Inferior parietal cortex (tissue), 1 donor: Measurements from ENCODE around the gene YIPF3.
"Not testable (repeated sequence)": the region's sequence is repeated elsewhere in the genome, so short reads cannot be mapped to it uniquely, and the experiment has no call there.

Source experiments
- DNase-seq: peaks from one replicate; pipeline ENCODE4 v3.0.0-alpha.2; 2016; ENCODE audit errors: extremely low spot score

The YIPF3 gene

DNA sequence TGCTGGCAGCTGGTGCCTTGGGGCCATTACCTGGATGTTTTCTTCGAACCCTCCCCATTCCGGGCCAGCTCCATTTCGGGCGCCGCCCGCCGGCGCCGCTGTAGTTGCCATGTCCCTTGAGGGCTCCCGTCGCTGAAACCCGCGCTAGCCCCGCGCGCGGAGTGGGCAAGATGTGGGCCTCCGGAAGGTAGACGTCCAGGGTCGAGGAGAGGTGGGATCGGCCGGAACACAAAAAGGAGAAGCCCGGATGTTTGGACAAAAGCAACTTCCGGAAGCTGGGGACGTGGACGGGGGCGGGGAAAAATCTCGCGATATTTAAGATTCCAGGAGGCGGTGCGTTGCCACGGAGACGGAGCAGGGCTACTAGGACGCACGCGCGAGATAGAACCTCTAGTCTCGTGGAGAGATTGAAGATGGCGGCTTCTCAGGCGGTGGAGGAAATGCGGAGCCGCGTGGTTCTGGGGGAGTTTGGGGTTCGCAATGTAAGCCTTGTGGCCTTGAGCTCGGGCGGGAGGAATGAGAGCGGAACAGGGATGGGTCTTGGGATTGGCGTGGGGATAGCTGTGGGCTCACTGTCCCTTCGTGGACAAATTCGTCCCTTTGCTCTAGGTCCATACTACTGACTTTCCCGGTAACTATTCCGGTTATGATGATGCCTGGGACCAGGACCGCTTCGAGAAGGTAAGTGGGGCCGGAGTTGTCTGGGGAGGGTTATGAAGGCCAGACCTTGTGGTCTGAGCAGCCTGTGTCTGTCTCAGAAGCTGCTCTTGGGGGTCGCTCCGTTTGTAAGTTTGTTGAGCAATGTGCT is at the start of gene YIPF3, which contains the start of gene POLR1C:
Gene YIPF3 (minus strand): TSS at position 230 of the 808 bp plus-strand sequence. CDS start 119 bp downstream, at position 111.
Gene POLR1C (plus strand): TSS at position 393 of the 808 bp plus-strand sequence. CDS start 21 bp downstream, at position 414.
- peak; percentile 99 for DNase-seq

DNA sequence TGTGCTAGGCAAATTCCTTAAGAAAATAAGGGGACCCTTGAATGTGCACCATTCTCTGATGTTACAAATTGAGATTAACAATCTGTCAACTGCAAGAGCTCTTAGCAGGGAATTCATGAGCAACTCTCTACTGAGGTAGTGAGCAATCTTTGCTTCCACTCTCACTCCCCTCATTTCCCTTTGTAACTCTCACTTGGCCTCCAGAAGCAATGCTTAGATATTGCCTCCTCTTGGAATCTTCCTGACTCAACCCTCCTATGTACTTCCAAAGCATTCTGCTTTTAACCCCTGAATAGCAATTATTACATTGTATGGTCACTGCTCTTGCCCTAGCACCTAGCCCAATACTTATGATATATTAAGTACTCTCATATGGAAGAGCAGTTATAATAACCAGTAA is 42.6 kb upstream of the YIPF3 start:
- no peak for DNase-seq

DNA sequence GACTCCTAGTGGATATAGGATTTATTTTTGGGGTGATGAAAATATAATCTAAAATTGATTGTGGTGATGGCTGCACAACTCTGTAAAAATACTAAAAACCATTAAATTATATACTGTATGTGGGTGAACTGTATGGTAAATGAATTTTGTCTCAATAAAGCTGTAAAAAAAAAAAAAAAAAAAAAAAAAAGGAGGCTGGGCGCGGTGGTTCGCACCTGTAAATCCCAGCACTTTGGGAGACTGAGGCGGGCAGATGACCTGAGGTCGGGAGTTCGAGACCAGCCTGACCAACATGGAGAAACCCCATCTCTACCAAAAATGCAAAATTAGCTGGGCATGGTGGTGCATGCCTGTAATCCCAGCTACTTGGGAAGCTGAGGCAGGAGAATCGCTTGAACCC is 40.9 kb upstream of the YIPF3 start:
- not testable (repeated sequence) for DNase-seq

DNA sequence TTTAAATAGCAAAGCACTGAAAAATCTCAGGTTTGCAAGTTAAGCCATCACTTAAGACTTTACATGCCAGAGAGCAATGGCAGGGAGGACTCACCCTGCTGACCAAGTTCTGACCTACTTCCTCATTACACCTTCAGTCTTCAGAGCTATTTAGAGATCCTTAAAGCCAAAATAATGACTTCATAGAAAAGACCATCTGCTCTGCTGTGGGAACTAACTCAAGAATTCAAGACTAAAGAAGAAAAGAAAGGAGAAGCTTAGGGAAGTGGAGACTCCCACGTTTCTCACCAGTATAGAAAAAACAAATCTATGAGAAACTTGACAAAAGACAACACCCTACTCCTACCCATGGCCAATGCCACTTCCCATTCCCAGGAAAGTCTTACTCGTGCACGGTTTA is 30.5 kb upstream of the YIPF3 start:
- DNase-seq = no peak

DNA sequence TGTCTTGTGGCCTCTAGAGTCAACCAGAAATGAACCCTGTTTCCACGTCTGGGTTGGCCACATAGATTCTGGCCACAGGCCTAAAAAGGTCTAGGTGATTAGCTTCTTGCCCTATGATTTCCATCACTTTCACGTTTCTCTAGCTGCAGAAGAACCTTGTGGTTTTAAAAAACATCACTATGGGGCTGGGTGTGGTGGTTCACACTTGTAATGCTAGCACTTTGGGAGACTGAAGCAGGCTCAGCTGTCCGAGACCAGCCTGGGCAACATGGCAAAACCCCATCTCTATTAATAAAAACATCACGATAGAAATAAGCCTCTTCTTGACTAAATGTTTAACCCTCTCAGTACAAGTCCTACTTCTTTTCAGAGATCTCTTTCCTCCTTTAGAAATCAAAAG is 27.7 kb upstream of the YIPF3 start:
- DNase-seq = no peak

DNA sequence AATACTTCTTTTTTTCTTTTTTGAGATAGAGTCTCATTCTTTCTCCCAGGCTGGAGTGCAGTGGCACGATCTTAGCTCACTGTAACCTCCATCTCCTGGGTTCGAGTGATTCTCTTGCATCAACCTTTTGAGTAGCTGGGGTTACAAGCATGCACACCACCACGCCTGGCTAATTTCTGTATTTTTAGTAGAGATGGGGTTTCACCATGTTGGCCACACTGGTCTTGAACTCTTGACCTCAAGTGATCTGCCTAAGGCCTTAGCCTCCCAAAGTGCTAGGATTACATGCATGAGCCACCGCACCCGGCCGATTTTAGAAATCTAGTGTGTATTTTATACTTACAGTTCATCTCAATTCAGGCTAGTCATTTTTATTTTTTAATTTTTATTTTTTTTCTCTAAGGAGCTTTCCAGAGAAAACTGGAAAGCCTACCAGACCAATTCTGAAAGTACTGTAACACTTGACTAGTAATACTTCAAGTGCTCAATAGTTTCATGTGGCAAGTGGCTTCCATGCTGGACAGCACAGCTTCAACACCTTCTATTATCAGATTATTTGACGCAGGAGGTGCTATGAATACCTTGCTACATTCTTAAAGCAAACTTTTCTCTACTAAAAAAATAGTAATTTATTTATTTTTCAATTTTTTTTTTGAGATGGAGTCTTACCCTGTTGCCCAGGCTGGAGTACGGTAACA is 25.2 kb upstream of the YIPF3 start:
- DNase-seq = no peak

DNA sequence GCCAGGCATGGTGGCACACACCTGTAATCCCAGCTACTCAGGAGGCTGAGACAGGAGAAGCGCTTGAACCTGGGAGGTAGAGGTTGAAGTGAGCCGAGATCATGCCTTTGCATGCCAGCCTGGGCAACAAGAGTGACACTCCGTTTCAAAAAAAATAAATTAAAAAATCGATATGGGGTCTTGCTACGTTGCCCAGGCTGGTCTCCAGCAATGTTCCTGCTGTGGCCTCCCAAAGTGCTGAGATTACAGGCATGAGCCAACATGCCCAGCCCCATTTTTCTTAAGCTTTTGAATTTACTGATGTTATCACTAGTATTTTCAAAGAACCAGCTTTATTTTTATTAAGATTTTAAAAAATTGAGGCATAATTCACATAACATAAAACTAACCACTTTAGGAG is 23.8 kb upstream of the YIPF3 start:
- no peak for DNase-seq

DNA sequence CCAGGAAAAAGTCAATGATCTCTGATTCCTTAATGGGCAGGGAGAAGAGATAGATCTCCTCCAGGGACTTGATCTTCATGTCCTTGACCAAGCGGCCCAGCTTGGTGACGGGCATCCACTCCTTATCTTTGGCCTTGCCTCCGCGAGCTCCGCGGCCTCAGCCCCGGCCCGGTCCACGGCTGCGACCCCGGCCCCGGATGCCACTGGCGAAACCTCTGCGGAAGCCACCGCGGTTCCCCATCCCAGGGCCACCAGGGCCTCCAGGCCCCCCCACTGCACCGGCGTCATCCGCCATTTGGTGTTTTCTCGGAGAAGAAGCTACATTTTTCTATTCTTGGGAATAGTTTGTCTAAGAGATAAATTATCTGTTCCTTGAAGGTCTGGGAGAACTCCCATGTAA is 22.7 kb upstream of the YIPF3 start:
- not testable (repeated sequence) for DNase-seq

DNA sequence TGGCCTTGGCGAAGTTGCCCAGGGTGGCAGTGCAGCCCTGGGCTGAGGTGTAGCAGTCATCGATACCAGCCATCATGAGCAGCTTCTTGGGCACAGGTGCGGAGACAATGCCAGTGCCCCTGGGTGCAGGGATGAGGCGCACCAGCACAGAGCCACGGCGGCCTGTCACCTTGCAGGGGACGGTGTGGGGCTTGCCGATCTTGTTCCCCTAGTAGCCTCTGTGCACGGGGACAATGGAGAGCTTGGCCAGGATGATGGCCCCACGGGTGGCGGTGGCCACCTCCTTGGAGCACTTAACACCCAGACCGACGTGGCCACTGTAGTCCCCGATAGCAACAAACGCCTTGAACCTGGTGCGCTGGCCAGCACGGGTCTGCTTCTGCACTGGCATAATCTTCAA is 22.3 kb upstream of the YIPF3 start:
- not testable (repeated sequence) for DNase-seq

DNA sequence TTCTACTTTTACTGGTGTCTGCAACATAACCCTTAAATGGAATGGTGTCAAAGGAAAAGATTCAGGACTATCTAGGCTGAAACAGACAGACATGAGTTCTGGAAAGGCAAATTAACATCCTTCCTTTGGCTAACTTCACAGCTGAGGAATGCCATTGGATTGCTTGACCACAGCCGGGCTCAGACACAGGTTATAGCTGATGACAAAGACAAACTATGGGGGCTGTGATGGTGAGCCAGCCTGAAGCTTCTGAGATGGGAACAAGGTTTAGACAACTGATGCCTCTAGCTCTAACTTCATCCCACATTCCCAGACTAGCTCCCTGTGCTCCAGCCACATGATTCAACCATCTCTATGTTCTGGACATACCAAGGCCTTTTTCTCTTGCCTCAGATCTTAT is 15.5 kb upstream of the YIPF3 start:
- DNase-seq = no peak

DNA sequence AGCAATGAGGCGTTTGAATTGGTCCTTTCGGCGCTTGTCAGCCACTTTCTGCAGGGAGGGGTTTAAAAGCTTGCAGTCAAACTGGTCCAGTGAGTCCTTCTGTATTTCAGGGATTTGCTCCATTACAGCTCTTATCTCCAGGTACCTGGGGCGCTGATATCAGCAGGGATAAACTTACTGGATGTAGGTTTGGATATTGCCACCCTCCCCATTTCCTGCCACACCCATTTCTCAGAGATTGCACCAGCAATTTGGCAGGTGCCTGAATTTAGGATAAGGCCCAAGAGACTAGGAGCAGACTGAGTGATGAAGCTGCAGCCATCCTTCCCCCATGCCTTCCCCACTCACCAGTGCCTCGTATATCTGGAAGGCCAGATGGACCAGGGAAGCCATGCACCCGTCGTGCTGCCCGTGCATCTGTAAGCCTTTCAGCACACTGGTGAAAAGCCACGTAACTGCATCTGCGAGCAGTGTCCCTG is 7.8 kb upstream of the YIPF3 start:
- DNase-seq = no peak

DNA sequence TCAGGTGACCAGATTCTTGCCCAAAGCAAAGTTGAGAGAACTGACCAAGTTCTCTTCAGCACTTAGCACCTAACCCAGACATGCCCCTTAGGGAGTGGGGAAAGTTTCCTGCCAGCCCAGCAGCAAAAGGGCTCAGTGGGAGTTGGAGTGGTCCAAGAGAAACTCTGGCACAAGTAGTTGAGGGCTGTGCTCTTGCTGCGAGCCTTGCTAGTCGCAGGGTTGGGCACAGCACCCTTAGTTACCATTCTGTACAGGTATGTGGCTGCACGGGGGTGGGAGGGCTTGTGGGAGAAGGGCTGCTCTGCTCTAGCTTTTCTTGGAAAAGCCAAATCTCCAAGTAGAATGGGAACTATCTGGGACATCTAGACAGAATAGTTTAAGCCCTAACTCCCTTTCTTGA is 6.6 kb upstream of the YIPF3 start:
- DNase-seq = no peak

DNA sequence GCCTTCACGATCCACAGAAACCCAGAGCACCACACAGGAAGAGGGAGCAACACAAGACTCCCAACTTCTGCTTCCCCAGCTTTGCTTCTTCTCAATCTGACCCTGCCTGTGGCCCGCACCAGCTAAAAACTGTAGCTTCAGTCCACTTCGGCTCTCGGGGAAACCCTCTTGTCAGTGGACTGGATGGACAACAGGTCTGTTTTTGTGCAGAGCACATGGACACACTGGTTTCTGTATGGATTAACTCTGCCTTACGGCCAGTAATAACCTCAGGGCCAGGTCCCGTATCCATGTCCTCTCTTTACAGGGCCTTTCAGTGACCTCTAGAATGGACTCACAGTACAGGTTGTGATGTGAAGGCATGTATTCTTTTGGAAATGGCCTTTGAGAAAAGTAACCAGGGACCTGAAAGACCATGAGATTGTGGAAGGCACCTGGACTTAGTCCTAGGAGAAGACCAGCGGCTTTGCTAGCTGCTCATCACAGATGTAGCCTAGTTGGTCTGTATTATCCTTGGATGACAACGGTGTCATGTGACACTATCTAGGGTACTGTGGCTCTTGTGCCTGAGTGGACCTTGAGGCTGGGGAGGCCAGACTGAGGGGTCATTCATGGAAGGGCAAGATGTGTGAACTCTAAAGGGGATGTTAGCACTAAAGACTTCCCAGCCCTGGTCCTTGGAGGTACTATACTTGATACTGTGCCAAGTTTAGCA is 6.0 kb upstream of the YIPF3 start:
- DNase-seq = no peak

DNA sequence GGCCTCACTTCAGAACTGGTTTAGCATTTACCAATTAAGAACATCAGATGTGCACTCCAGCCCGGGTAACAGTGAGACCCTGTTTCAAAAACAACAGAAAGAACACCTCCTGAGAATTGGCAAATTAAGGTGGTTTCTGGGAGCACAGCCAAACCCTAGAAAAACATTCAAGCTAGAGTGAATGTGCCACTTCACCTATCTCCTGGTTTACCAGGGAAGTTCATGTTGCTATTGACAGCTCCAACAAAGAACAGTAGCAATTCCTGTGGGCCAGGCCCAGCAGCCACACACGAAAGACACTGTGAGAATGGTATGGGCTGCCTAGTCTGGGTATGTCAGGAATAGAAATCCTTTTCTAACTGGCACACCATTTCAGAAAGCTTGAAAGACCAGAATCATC is 5.1 kb upstream of the YIPF3 start:
- no peak for DNase-seq

DNA sequence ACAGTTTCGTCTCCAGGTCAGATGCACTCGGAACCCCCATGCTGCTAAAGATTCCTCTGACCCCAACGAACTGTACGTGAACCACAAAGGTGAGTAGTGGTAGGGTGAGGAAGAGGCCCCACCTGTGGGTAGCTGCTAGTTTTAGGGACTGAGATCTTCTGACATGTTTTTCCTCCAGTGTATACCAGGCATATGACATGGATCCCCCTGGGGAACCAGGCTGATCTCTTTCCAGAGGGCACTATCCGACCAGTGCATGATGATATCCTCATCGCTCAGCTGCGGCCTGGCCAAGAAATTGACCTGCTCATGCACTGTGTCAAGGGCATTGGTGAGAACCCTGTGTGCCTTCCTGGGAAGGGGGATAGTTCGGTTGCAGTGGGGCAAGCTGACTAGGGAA is 3.4 kb upstream of the YIPF3 start:
- DNase-seq = no peak

DNA sequence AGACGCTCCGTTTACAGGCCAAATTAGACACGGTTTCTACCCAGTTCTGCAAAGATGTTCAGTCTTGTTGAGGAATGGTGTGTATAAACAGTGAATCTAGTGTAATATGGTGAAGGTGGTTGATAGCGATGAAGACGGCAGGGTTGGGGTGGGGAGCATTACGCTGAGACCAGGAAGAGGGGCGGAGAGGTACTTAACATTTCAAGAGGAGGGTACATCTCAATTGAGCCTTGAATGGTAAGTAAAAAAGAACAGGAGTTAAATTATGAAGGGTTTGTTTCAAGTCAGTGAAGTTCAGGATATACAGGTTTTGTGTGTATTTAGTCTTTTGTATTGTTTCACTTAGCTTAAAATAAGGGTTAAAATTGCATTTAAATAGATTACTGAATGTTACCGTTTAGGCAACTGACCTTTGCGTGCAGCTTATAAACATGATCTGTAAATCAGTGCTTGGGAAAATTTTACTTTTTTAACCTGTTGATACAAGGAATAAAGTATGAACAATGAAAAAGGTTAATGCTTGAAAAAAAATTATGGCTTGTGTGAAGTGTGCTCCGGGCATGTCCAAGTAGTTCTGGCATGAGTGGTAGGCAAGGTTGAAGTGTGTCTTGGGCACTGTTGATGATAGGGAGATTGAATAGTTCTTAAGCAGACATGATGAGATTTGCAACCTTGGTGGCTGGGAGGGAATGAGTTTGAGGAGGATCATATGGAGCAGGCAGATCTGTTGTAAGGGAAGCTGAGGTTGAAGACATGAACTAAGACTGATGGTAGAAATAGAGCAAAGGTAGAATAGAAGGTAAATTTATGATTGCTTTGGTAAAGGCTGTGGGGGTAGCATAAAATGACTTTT is 1.0 kb upstream of the YIPF3 start:
- DNase-seq = no peak

DNA sequence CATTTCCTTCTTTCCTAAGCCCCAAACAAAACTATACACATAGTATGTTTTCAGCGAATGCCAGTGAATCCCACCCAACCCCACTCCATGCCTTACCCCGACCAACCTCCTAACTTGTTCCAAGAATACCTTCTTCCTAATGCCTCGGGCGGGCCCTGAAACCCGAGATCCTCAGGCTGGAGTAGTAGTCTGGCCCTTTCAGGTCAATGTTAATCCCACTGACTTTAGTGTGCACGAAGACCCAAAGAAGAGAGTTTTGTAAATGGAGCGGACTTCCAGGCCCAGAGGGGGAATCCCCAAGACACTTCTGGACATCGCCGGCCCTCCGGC is 394 bp downstream of the YIPF3 start:
- DNase-seq = no peak

DNA sequence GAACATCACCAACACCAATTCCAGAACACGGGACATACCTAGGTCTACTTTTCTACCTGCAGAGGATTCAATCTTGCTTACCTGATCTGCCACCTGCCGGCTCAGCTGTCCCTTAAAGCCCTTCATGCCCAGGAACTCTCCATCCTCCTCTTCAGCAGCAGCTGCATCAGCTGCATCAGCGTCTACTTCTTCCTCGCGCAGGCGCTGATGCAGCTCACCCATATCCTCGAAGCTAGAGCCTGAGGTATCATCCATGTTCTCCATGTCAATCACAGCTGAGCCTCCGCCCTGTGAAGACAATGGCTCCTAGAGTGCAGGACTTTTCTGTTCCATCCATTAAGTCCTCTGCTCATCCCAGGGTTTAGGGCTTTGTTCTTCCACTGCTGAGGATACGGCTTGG is 918 bp downstream of the YIPF3 start:
- DNase-seq = no peak

DNA sequence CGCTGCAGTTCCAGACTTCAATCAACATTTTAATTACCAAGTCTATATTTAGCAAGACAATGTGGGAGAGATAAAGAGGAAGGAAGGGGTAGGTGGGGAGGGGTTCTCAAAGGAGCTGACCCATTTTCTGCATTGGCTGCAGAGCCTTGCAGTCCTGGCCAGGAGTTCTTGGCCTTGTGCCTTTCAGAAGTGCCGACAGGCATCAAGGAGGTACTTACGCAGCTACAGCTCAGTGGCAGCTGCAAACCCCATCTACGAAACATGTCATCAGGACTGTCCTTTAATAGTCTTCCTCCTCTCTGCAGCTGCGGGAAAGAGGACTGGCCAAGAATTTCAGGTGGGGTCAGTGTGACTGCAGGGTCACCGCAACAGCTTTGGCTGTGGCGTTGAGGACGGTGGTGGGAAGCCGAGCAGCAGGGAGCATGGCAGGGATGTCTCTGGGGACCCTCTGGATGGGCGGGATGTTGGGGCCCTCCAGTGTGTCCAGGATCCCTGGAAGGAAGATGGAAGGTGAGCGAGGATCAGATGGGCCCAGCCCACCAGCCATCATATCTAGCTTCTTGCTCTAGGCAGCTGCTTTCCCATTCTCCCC is 4.8 kb downstream of the YIPF3 start:
- no peak for DNase-seq

DNA sequence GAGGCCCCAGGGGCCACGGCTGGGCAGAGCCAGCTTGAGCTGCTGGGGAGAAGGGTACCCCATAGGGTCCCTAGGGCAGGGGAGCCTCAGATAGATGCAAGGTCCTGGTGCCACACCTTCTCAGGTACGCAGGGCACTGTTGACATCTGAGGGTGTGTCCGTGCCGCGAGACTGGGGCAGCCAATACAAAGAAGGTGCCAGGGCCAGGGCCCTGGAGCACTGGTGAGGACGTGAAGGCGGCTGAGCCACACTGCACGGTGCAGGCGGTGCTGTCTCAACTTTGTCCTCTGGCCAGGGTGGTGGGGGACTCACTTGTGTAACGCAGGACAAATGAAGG is 5.9 kb downstream of the YIPF3 start:
- no peak for DNase-seq
